ENCODE results near the gene MTFP1.
"Not testable (repeated sequence)": the region's sequence is repeated elsewhere in the genome, so short reads cannot be mapped to it uniquely, and the experiment has no call there.

The MTFP1 gene

GRCh38 chr22:30401024-30401423 lies 24.5 kb upstream of the MTFP1 start:
- in situ Hi-C loops (cut with HindIII; ENCODE audit: low sequenced_read_pairs) = not testable (repeated sequence)

- in situ Hi-C loops (cut with HindIII; ENCODE audit: low sequenced_read_pairs) = no loop called here
Observed at GRCh38 chr22:30402028-30402765, 23.4 kb upstream of the MTFP1 start.

DNA sequence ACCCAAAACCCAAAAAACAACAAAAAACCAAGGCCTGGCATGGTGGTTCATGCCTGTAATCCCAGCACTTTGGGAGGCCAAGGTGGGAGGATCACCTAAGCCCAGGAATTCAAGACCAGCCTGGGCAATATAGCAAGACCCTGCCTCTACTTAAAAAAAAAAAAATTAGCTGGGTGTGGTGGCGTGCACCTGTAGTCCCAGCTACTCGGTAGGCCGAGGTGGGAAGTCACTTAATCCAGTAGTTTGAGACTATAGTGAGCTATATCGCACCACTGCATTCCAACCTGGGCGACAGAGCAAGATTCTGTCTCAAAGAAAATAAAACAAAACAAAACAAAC lies 22.8 kb upstream of the MTFP1 start:
- in situ Hi-C loops (cut with HindIII; ENCODE audit: low sequenced_read_pairs) = not testable (repeated sequence)

GRCh38 chr22:30404307-30404706 lies 21.3 kb upstream of the MTFP1 start:
- in situ Hi-C loops (cut with HindIII; ENCODE audit: low sequenced_read_pairs) = no loop called here

GRCh38 chr22:30405731-30406130 lies 19.8 kb upstream of the MTFP1 start:
- in situ Hi-C loops (cut with HindIII; ENCODE audit: low sequenced_read_pairs) = no loop called here

- in situ Hi-C loops (cut with HindIII; ENCODE audit: low sequenced_read_pairs) = no loop called here
Observed at GRCh38 chr22:30406400-30406799, 19.2 kb upstream of the MTFP1 start.

GRCh38 chr22:30408388-30409102 lies 17.0 kb upstream of the MTFP1 start:
- in situ Hi-C loops (cut with HindIII; ENCODE audit: low sequenced_read_pairs) = no loop called here

GRCh38 chr22:30411780-30412179 lies 13.8 kb upstream of the MTFP1 start:
- in situ Hi-C loops (cut with HindIII; ENCODE audit: low sequenced_read_pairs) = no loop called here

GRCh38 chr22:30413001-30413400 lies 12.6 kb upstream of the MTFP1 start:
- in situ Hi-C loops (cut with HindIII; ENCODE audit: low sequenced_read_pairs) = no loop called here

- in situ Hi-C loops (cut with HindIII; ENCODE audit: low sequenced_read_pairs) = no loop called here
Observed at GRCh38 chr22:30413745-30414524, 11.6 kb upstream of the MTFP1 start.

- in situ Hi-C loops (cut with HindIII; ENCODE audit: low sequenced_read_pairs) = no loop called here
Observed at GRCh38 chr22:30414525-30415047, 11.0 kb upstream of the MTFP1 start.

- in situ Hi-C loops (cut with HindIII; ENCODE audit: low sequenced_read_pairs) = no loop called here
Observed at GRCh38 chr22:30416403-30416802, 9.2 kb upstream of the MTFP1 start.

GRCh38 chr22:30416837-30417236 lies 8.7 kb upstream of the MTFP1 start:
- in situ Hi-C loops (cut with HindIII; ENCODE audit: low sequenced_read_pairs) = no loop called here

DNA sequence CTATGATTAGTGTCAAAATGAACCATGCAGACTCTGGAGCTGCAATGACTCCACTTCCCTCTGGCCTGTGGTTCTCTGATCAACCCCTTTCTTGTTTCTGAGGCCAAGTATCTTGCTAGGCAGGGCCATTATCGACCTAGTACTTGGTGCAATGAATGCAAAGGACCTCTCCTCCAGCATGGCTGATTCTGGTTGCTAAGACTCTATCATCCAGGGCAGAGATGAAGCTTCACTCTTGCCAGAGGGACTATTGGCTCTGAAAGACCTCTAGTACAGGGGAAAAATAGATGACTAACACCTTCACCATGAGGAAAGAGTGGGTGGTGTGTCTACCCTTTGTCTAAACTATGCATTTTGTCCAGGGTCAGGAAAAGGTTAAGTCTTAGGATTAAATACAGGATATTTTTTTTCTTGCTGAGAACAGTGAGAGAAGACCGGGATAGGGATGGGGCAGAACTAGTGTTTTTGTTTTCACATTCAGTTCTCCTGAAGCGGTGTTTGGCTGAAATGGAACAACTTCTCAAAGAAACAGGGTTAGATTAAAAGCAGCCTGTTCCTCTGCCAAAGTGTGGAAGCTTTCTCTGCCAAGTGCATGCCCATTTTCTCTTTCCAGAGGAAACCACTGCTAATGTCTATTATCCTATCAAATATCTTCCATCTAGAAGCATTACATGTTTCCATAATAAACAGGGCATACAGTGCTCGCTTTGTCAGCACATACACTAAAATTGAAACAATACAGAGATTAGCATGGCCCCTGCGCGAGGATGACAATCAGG lies 5.0 kb upstream of the MTFP1 start:
- in situ Hi-C loops (cut with HindIII; ENCODE audit: low sequenced_read_pairs) = no loop called here

- in situ Hi-C loops (cut with HindIII; ENCODE audit: low sequenced_read_pairs) = no loop called here
Observed at GRCh38 chr22:30421695-30422480, 3.7 kb upstream of the MTFP1 start.

- in situ Hi-C loops (cut with HindIII; ENCODE audit: low sequenced_read_pairs) = no loop called here
Observed at GRCh38 chr22:30422481-30423300, 2.9 kb upstream of the MTFP1 start.

- in situ Hi-C loops (cut with HindIII; ENCODE audit: low sequenced_read_pairs) = no loop called here
Observed at GRCh38 chr22:30423301-30423958, 2.1 kb upstream of the MTFP1 start.

- in situ Hi-C loops (cut with HindIII; ENCODE audit: low sequenced_read_pairs) = no loop called here
Observed at GRCh38 chr22:30423959-30424533, 1.5 kb upstream of the MTFP1 start.
